HCT116 (cell line): ENCODE results near the gene MBTPS1. TPM values are rescaled to one million over a fixed set of nuclear protein-coding genes. Genes with fewer than 3 reads are reported as not detected.

Source experiments
- ATAC-seq: fragments of 200-7000 bp; cut with Tn5 transposase; 2 replicates; pipeline ENCODE4 v1.9.1; 2020; ENCODE audit warnings: mild to moderate bottlenecking, moderate library complexity
- BruUV-seq: library from RNA; stranded (reverse); fragments of 400-500 nt; replicated peaks from 2 replicates; lab custom pipeline; 2021; lab: Mats Ljungman, UMichigan
- CTCF ChIA-PET: fragments of 300-600 bp; sonication (Branson Sonifier 250); formaldehyde crosslinking; loops from one replicate; lab custom pipeline; 2021; ENCODE audit warnings: antibody characterized with exemption; lab: Charles Lee
- POLR2A ChIA-PET: fragments of 300-600, 350-600 bp; sonication (Branson Sonifier 250); formaldehyde crosslinking; loops from one replicate; lab custom pipeline; 2021; ENCODE audit warnings: antibody characterized with exemption; lab: Charles Lee
- RAD21 ChIA-PET, 2 experiments: fragments of 300-600 bp; sonication (Branson Sonifier 250); formaldehyde crosslinking; loops; one replicate each; lab custom pipeline; 2023; ENCODE audit warnings: low total read pairs in 2 of 2; ENCODE audit not compliant: uncharacterized antibody in 2 of 2, unreplicated experiment in 2 of 2, low non-redundant PET in 1 of 2; lab: Charles Lee
- DNase-seq: peaks from one replicate; pipeline ENCODE4 v3.0.0-alpha.2; 2010; ENCODE audit warnings: low read depth, low spot score
- H2AFZ ChIP-seq: fragments of 200-600 bp; shearing (Covaris generic), sonication (generic); 2 replicates; pipeline ENCODE4 v1.6.1; 2017; ENCODE audit warnings: low read depth, mixed run types, mixed read lengths, antibody characterized with exemption, low read length; ENCODE audit not compliant: poor library complexity, severe bottlenecking
- H3K27ac ChIP-seq: 2 replicates; pipeline ENCODE4 v1.5.1; 2012; ENCODE audit warnings: low read depth, low read length
- H3K27me3 ChIP-seq: fragments of 200-600 bp; sonication (generic); 2 replicates; pipeline ENCODE4 v1.6.1; 2016; ENCODE audit warnings: mixed run types, low read length, mixed read lengths; ENCODE audit not compliant: insufficient read depth
- H3K36me3 ChIP-seq, 2 experiments: fragments of 200-500 bp in 1 of 2; fragments of 200-600 bp in 1 of 2; sonication (Bioruptor generic) in 1 of 2; sonication (generic) in 1 of 2; 2 replicates each; pipeline versions ENCODE4 v1.5.1 to v1.6.1; 2014 to 2016; ENCODE audit warnings: low read length in 2 of 2, inconsistent platforms in 1 of 2, mixed read lengths in 1 of 2, mixed run types in 1 of 2; ENCODE audit not compliant: insufficient read depth in 2 of 2, control insufficient read depth in 1 of 2
- H3K4me1 ChIP-seq, 2 experiments: fragments of 200-600 bp in 1 of 2; sonication (generic) in 1 of 2; 2 replicates each; pipeline versions ENCODE4 v1.5.1 to v1.6.1; 2012 to 2017; ENCODE audit warnings: low read length in 2 of 2, inconsistent platforms in 1 of 2, mild to moderate bottlenecking in 1 of 2, mixed read lengths in 1 of 2, mixed run types in 1 of 2, moderate library complexity in 1 of 2; ENCODE audit not compliant: insufficient read depth in 2 of 2, control insufficient read depth in 1 of 2
- H3K4me2 ChIP-seq: fragments of 200-600 bp; sonication (generic); 2 replicates; pipeline ENCODE4 v1.6.1; 2017; ENCODE audit warnings: mixed run types, low read length, mixed read lengths
- H3K4me3 ChIP-seq, 2 experiments: fragments of 200-600 bp in 1 of 2; sonication (generic) in 1 of 2; replicated peaks in 1 of 2; 2 replicates each; pipeline ENCODE4 v1.5.1; 2011 to 2016; ENCODE audit warnings: low read length in 2 of 2, control low read depth in 1 of 2, low read depth in 1 of 2, mild to moderate bottlenecking in 1 of 2, mixed read lengths in 1 of 2, mixed run types in 1 of 2
- H3K79me2 ChIP-seq: fragments of 200-600 bp; sonication (generic); 2 replicates; pipeline ENCODE4 v1.6.1; 2017; ENCODE audit warnings: mild to moderate bottlenecking, mixed run types, low read length, moderate library complexity, mixed read lengths; ENCODE audit not compliant: insufficient read depth
- H3K9ac ChIP-seq: fragments of 200-600 bp; sonication (generic); 2 replicates; pipeline ENCODE4 v1.6.1; 2016; ENCODE audit warnings: low read length, mixed read lengths
- H3K9me2 ChIP-seq: fragments of 200-600 bp; sonication (generic), shearing (Covaris generic); 2 replicates; pipeline ENCODE4 v1.6.1; 2017; ENCODE audit warnings: mixed run types, mild to moderate bottlenecking, moderate library complexity; ENCODE audit not compliant: insufficient read depth
- H3K9me3 ChIP-seq, 2 experiments: fragments of 200-500 bp in 1 of 2; fragments of 200-600 bp in 1 of 2; sonication (Bioruptor generic) in 1 of 2; sonication (generic) in 1 of 2; 2 replicates each; pipeline ENCODE4 v1.6.1; 2014 to 2017; ENCODE audit warnings: low read length in 2 of 2, mixed read lengths in 2 of 2, inconsistent platforms in 1 of 2, low read depth in 1 of 2, mild to moderate bottlenecking in 1 of 2, mixed run types in 1 of 2, moderate library complexity in 1 of 2; ENCODE audit not compliant: control insufficient read depth in 1 of 2, insufficient read depth in 1 of 2
- H4K20me1 ChIP-seq: fragments of 200-600 bp; sonication (generic), shearing (Covaris generic); 2 replicates; pipeline ENCODE4 v1.6.1; 2017; ENCODE audit warnings: mixed run types, mild to moderate bottlenecking, moderate library complexity; ENCODE audit not compliant: insufficient read depth
- EZH2 ChIP-seq: fragments of 200-600 bp; sonication (generic); IDR thresholded peaks from 2 replicates; pipeline ENCODE4 v1.6.1; 2017; ENCODE audit warnings: antibody characterized with exemption, mixed run types
- FOSL1 ChIP-seq: IDR thresholded peaks from 2 replicates; pipeline ENCODE4 v1.6.1; 2012; ENCODE audit warnings: low read depth
- POLR2A ChIP-seq: IDR thresholded peaks from 2 replicates; pipeline ENCODE4 v1.7.0; 2011; ENCODE audit warnings: borderline replicate concordance; ENCODE audit not compliant: insufficient read depth, insufficient read length; ENCODE audit errors: extremely low read depth
- SP1 ChIP-seq: IDR thresholded peaks from 2 replicates; pipeline ENCODE4 v1.6.1; 2012; ENCODE audit warnings: low read depth
- ZNF274 ChIP-seq: fragments of 200-500 bp; sonication (Bioruptor generic); IDR thresholded peaks from 2 replicates; pipeline ENCODE4 v1.6.1; 2014; ENCODE audit warnings: mild to moderate bottlenecking, low read depth, low read length, inconsistent platforms
- intact Hi-C: fragments of 100-400 bp; cut with micrococcal nuclease; formaldehyde crosslinking; loops from 2 replicates; pipeline ENCODE4 v1.10.0; 2022
- total RNA-seq: library from RNA; stranded (reverse); gene quantifications from one replicate; pipeline ENCODE4 v1.2.1, GENCODE V29; 2021; ENCODE audit not compliant: unreplicated experiment
- TF ChIP-seq, protein P1 (sequence below), 3 experiments: fragments of 200-600 bp in 1 of 3; sonication (generic) in 1 of 3; IDR thresholded peaks in 2 of 3; conservative IDR thresholded peaks in 1 of 3; 2 replicates each; pipeline ENCODE4 v1.5.1; 2012 to 2017; ENCODE audit warnings: low read depth in 2 of 3, low read length in 2 of 3, antibody characterized with exemption in 1 of 3, borderline replicate concordance in 1 of 3, control low read depth in 1 of 3, mild to moderate bottlenecking in 1 of 3, mixed read lengths in 1 of 3, mixed run types in 1 of 3, moderate library complexity in 1 of 3; ENCODE audit not compliant: insufficient read depth in 1 of 3

Gene MBTPS1
- total RNA-seq, 1 experiment from 2014 or later = 111 TPM

DNA sequence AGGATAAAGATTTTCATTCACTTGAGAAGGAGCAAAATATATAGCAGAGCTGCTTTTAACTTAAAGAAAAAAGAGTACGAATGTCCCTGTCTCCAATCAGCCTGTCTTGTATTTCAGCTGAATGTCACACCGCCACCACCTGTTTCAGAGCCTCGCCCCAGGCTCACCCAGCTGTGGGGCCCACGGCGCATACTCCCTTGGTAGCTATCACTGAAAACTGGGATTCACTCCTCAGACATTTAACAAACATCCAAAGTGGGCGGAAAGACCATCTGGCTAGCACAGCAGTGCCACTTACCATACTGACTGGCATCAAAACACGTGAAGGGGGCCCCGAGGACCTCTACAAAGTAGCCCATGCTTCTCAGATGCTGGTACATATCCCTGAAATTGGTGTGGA is 48.7 kb downstream of the MBTPS1 start (continued):
- TF ChIP-seq, protein P1, sequence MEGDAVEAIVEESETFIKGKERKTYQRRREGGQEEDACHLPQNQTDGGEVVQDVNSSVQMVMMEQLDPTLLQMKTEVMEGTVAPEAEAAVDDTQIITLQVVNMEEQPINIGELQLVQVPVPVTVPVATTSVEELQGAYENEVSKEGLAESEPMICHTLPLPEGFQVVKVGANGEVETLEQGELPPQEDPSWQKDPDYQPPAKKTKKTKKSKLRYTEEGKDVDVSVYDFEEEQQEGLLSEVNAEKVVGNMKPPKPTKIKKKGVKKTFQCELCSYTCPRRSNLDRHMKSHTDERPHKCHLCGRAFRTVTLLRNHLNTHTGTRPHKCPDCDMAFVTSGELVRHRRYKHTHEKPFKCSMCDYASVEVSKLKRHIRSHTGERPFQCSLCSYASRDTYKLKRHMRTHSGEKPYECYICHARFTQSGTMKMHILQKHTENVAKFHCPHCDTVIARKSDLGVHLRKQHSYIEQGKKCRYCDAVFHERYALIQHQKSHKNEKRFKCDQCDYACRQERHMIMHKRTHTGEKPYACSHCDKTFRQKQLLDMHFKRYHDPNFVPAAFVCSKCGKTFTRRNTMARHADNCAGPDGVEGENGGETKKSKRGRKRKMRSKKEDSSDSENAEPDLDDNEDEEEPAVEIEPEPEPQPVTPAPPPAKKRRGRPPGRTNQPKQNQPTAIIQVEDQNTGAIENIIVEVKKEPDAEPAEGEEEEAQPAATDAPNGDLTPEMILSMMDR (IDR thresholded peaks at IDR 0.05 in 2 of 3, conservative IDR thresholded peaks at IDR 0.05 in 1 of 3; ENCODE audit: borderline replicate concordance in 1 of 3, insufficient read depth in 1 of 3, low read depth in 2 of 3, low read length in 2 of 3) = no peak
- TF ChIP-seq EZH2 (no peak), ZNF274 (no peak), SP1 (no peak)

DNA sequence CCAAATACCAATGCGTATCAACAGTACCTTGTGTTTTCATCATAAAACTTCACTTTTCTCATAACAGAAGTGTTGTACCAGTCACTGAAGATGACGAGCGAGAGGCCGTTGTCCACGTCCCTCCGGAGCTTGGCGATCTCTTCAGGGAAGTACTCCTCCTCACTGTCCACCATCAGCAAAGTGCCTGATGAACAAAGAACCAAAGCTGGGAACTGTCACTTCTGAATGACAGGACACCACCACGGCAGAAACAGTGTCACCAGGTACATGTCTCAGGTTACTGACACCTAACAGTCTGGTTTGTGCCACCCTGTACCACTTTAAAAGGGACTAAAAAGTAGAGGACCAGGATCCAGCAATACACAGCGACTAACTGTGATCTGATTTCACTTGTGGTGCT is 49.1 kb downstream of the MBTPS1 start:
- H3K4me3 ChIP-seq = no peak overlapping the region
- no peaks in the 10 kb centered on the region for H3K27me3 ChIP-seq
- no peaks in the 10 kb centered on the region for H3K79me2 ChIP-seq
- H3K4me2 ChIP-seq = no peak overlapping the region
- intact Hi-C loops = no loop called here
- H3K27ac ChIP-seq = no peak overlapping the region
- H2AFZ ChIP-seq = no peak overlapping the region
- H3K4me1 ChIP-seq = peaks cover 0 to 3% of the 10 kb centered on the region in 2 experiments; a peak in 1 of 4 replicates
- no TSS peak for BruUV-seq
- ChIA-PET POLR2A (no interaction called here), CTCF (interaction anchor here (6.2 kb wide), 1 partner anchor 18 kb away, joined by 33 read pairs; no protein-coding TSS in a partner anchor), RAD21 (no interaction called here)
- no peak overlapping the region for H3K9ac ChIP-seq
- DNase-seq (no peak), ATAC-seq (no peak)
- H3K9me3 ChIP-seq = no peaks in the 10 kb centered on the region
- H4K20me1 ChIP-seq = no peaks in the 10 kb centered on the region
- H3K9me2 ChIP-seq = no peaks in the 10 kb centered on the region
- H3K36me3 ChIP-seq = peaks cover 53 to 55% of the 10 kb centered on the region in 2 experiments; a peak in 3 of 4 replicates
- no peak for TF ChIP-seq FOSL1
- TF ChIP-seq POLR2A = no peak
